NCI-H345 (cell line): ENCODE measurements around the gene SH2D1B.

ENCODE experiments used
- DNase-seq: peaks from one replicate; lab custom pipeline; 2025; lab: John Stamatoyannopoulos, UW

Gene SH2D1B

GRCh38 chr1:162398999-162399580 is 12.8 kb downstream of the SH2D1B start:
- DNase-seq: no peak

GRCh38 chr1:162397943-162398560 is 13.9 kb downstream of the SH2D1B start:
- no peak for DNase-seq

- no peak for DNase-seq
Observed at GRCh38 chr1:162397039-162397448, 14.9 kb downstream of the SH2D1B start.

- no peak for DNase-seq
Observed at GRCh38 chr1:162396201-162396906, 15.6 kb downstream of the SH2D1B start.

- peak; percentile 47 for DNase-seq
Observed at GRCh38 chr1:162391790-162392563, 20.0 kb downstream of the SH2D1B start.

- no peak for DNase-seq
Observed at GRCh38 chr1:162390396-162391185, 21.3 kb downstream of the SH2D1B start.

GRCh38 chr1:162389971-162390370 is 22.0 kb downstream of the SH2D1B start:
- no peak for DNase-seq

- DNase-seq: no peak
Observed at GRCh38 chr1:162389021-162389818, 22.7 kb downstream of the SH2D1B start.

- DNase-seq: no peak
Observed at GRCh38 chr1:162388615-162389014, 23.3 kb downstream of the SH2D1B start.

GRCh38 chr1:162388083-162388594 is 23.8 kb downstream of the SH2D1B start:
- DNase-seq: no peak

- DNase-seq: no peak
Observed at GRCh38 chr1:162387226-162388082, 24.5 kb downstream of the SH2D1B start.

GRCh38 chr1:162386292-162387225 is 25.4 kb downstream of the SH2D1B start:
- DNase-seq: no peak

GRCh38 chr1:162385702-162386101 is 26.2 kb downstream of the SH2D1B start:
- DNase-seq: no peak

- DNase-seq: no peak
Observed at GRCh38 chr1:162385280-162385623, 26.7 kb downstream of the SH2D1B start.

GRCh38 chr1:162384601-162385279 is 27.2 kb downstream of the SH2D1B start:
- no peak for DNase-seq

GRCh38 chr1:162384116-162384515 is 27.8 kb downstream of the SH2D1B start:
- no peak for DNase-seq

GRCh38 chr1:162383516-162383915 is 28.4 kb downstream of the SH2D1B start:
- no peak for DNase-seq

GRCh38 chr1:162383091-162383490 is 28.8 kb downstream of the SH2D1B start:
- DNase-seq: no peak
